GM18519 (cell line): ENCODE data around the gene SEC14L6.

Experiments
- ATAC-seq: cut with Tn5 transposase; IDR thresholded peaks from one replicate; pipeline ENCODE4 v1.9.1; 2021; ENCODE audit warnings: mild to moderate bottlenecking, moderate library complexity; ENCODE audit not compliant: unreplicated experiment, low FRiP score

Gene SEC14L6

GRCh38 chr22:30500628-30501027 is 45.9 kb downstream of the SEC14L6 start:
- ATAC-seq = no peak

DNA sequence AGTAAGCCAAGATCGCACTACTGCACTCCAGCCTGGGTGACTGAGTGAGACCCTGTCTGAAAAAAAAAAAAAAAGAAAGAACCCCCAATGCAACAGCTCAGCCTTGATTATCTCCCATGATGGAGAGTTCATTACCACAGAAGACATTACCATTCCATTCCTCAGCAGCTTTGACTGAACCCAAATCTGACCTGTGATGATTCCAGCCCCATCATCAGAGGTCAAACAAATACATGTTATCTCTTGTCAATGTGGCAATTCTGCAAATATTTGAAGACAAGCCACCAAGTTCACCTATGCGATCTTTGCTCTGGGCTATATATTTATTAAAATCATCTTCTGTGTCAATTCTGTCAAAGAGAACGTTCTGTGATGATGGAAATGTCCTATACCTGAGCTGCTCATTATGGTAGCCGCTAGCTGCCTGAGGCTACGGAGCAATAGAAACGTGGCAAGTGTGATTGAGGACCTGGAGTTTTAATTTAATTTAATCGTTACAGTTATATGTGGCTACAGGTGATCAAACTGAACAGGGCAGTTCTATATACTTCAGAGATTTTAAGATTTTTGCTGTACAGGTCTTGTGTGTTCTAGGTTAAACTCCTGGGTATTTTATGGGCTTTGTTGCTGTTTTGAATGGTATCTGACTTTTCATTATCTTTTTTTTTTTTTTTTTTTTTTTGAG is 48.9 kb downstream of the SEC14L6 start:
- ATAC-seq = no peak

DNA sequence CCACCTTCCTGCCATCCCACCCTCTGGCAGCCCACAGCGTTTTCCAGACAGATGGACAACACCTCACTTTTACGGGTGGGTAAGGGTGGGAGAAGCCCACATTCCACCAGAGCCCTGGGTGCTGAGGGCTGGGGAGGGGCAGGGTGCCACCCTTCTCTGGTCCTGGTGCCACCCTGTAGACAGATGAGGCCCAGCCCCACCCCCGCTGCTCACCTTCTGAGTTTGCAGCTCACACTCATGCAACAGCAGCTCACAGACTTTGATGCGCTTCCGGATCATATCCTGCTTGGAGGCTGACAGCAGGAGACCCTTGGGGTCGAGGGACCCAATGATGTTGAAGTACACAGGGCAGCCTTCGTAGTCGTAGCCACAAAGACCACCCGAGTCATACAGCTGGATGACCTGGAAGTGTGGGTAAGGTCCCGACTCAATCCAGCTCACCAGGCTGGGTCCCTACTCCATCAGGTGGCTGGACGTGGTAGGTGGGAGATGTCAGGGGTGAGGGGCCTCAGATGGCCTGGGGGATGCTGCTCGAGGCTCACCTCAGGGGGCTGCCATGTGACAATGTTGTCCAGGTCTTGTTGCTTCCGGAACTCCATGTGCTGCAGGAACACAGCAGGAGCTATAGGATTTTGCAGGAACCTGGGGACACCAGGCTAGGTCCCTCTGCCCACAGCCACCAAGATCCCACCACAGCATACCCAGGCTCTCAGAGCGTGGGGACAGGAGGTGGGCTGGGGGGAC is 51.3 kb downstream of the SEC14L6 start:
- no peak for ATAC-seq

- no peak for ATAC-seq
Measured at GRCh38 chr22:30492144-30492543, 54.4 kb downstream of the SEC14L6 start.

GRCh38 chr22:30491381-30491780 is 55.2 kb downstream of the SEC14L6 start:
- no peak for ATAC-seq

- no peak for ATAC-seq
Measured at GRCh38 chr22:30490399-30490798, 56.1 kb downstream of the SEC14L6 start.

GRCh38 chr22:30488121-30488520 is 58.4 kb downstream of the SEC14L6 start:
- ATAC-seq = no peak

DNA sequence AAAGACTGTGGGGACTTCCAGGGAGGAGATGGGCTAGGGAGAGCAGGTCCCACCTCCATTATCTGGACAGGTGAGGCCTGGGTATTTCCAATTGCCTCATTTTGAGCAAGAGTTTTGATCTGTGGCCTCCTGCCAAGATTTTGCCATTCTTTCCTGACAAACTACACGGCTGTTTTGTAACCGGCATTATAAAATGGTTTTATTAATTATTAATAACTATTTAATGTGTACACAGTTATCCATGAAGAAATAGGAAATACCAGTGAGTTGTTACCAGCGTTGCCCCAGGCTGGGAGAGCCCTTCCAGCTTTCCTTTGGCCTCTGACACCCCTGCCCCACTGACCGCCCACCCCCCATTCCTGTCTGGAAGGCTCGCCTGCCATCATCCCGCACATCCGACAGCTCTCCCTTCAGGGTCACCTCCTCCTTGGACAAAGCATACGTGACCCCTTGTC is 59.9 kb downstream of the SEC14L6 start:
- no peak for ATAC-seq

GRCh38 chr22:30486118-30486517 is 60.4 kb downstream of the SEC14L6 start:
- no peak for ATAC-seq

GRCh38 chr22:30485362-30485988 is 61.1 kb downstream of the SEC14L6 start:
- no peak for ATAC-seq

DNA sequence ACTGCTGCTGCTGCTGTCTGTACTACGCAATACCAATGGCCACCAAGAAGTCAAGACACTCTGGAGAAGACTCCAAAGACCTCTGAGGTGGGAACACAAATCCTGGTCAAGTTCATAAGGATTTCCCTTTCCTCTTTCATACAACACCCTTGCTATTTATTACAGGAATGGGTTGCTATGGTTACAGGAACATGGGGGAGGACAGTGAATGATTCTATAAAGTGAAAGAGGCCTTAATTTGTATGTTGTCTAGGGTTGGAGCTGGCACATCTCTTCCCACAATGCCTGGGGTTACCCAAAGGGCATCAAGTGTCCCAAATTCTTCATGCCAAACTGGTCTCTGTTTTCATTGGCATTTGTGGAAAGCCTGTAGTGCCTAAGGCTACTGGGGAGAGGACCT is 63.4 kb downstream of the SEC14L6 start:
- no peak for ATAC-seq

DNA sequence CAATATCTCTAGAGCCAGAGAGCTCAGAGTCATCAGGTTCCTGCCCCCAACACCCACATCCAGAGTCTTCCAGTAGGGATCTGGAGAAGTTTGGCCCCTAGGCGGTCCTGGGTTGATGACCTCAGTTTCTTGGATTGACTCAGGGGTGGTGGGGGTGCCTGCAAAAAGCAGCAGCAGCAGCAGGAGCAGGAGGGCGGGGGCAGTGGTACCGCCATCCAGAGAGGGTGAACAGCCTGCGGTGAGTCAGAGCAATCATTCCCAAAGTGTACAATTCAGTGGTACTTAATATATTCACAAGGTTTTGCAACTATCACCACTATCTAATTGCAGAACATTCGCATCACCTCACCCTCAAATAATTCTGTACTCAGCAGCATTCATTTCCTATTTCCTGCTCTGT is 64.8 kb downstream of the SEC14L6 start:
- no peak for ATAC-seq

- ATAC-seq = no peak
Measured at GRCh38 chr22:30479981-30480380, 66.6 kb downstream of the SEC14L6 start.

GRCh38 chr22:30474683-30475424 is 71.7 kb downstream of the SEC14L6 start:
- ATAC-seq = no peak

GRCh38 chr22:30474121-30474520 is 72.4 kb downstream of the SEC14L6 start:
- no peak for ATAC-seq

GRCh38 chr22:30472994-30473720 is 73.4 kb downstream of the SEC14L6 start:
- no peak for ATAC-seq
